Rectal smooth muscle tissue (tissue), 1 donor: ENCODE results near the gene NUP93.

Source experiments
- H3K27ac ChIP-seq: one replicate; pipeline ENCODE4 v1.7.0; 2013; ENCODE audit warnings: low read depth, low read length, inconsistent platforms
- H3K27me3 ChIP-seq: one replicate; pipeline ENCODE4 v1.7.0; 2013; ENCODE audit warnings: low read length; ENCODE audit not compliant: control insufficient read depth, insufficient read depth
- H3K36me3 ChIP-seq: one replicate; pipeline ENCODE4 v1.7.0; 2013; ENCODE audit warnings: low read length; ENCODE audit not compliant: control insufficient read depth, insufficient read depth
- H3K4me1 ChIP-seq: one replicate; pipeline ENCODE4 v1.7.0; 2013; ENCODE audit warnings: low read length; ENCODE audit not compliant: control insufficient read depth, insufficient read depth
- H3K4me3 ChIP-seq: one replicate; pipeline ENCODE4 v1.7.0; 2013; ENCODE audit warnings: low read length
- H3K9ac ChIP-seq: one replicate; pipeline ENCODE4 v1.7.0; 2013; ENCODE audit warnings: low read length

The NUP93 gene

GRCh38 chr16:56894331-56894917, 164.5 kb downstream of the NUP93 start:
- Histone ChIP-seq H3K9ac (no peak overlapping the region), H3K27ac (no peak overlapping the region), H3K4me3 (no peak overlapping the region), H3K4me1 (no peaks in the 10 kb centered on the region), H3K36me3 (no peaks in the 10 kb centered on the region), H3K27me3 (no peaks in the 10 kb centered on the region)

DNA sequence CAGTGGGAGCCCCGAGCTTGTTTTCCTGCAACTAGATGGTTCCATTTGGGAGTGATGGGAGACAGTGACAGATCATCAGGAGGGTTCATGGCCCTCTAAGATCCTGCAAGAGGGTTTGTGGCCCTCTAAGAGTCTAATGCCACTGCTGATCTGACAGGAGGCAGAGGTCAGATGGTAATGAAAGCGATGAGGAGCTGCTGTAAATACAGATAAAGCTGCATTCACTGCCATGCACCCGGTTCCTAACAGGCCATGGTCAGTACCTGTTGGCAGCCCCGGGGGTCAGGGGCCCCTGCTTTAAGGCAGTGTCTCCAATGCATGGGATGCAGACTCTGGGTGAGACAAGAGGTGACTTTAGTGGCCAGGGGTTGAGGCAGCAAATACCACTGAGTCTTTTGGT, 165.9 kb downstream of the NUP93 start:
- no peaks in the 10 kb centered on the region for H3K4me1 ChIP-seq
- no peak overlapping the region for H3K9ac ChIP-seq
- no peaks in the 10 kb centered on the region for H3K27me3 ChIP-seq
- no peaks in the 10 kb centered on the region for H3K36me3 ChIP-seq
- no peak overlapping the region for H3K4me3 ChIP-seq
- no peak overlapping the region for H3K27ac ChIP-seq

- no peaks in the 10 kb centered on the region for H3K36me3 ChIP-seq
- no peak overlapping the region for H3K9ac ChIP-seq
- H3K27ac ChIP-seq, result no peak overlapping the region
- H3K27me3 ChIP-seq, result no peaks in the 10 kb centered on the region
- H3K4me3 ChIP-seq, result no peak overlapping the region
- no peaks in the 10 kb centered on the region for H3K4me1 ChIP-seq
Measured at GRCh38 chr16:56896244-56896643, 166.3 kb downstream of the NUP93 start.

DNA sequence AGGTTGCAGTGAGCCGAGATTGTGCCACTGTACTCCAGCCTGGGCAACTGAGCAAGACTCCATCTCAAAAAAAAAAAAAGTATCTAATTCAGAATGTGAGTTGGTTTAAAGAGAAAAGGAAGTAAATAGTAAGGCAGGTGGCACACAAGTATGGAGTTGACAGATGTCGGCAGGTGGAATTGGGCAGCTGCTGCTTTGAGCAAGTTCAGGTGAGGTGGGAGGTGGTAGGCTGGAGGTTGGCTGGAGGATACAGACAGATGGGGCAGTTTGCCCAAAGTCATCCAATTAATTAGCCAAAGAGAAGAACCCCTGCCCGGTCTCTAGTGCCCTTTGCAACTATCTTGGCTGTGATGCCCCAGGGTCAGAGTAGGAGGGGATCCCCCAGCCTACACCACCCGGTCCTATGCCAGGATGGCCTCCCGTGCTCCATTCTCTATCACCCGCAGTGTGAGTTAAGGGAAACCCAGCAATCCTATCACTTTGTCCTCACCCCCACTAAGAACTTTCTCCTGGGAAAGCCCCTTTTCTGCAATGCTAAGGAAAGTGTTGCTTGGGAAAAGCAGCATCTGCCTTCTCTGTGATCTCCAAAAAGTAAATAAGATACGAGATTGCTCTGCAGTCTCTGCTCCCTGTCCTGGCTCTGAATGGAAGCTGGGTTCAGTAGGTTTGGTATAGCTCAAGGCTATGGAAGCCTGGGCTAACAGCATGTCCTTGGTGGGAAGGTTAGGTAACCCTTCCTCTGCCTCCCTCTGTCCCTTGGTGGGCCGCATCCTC, 167.3 kb downstream of the NUP93 start:
- Histone ChIP-seq H3K4me3 (no peak overlapping the region), H3K9ac (no peak overlapping the region), H3K27me3 (no peaks in the 10 kb centered on the region), H3K27ac (no peak overlapping the region), H3K4me1 (no peaks in the 10 kb centered on the region), H3K36me3 (no peaks in the 10 kb centered on the region)

GRCh38 chr16:56898847-56899246, 168.9 kb downstream of the NUP93 start:
- Histone ChIP-seq H3K27ac (no peak overlapping the region), H3K4me1 (no peaks in the 10 kb centered on the region), H3K4me3 (no peak overlapping the region), H3K36me3 (no peaks in the 10 kb centered on the region), H3K9ac (no peak overlapping the region), H3K27me3 (no peaks in the 10 kb centered on the region)
